Uterus (tissue), 4 donors: ENCODE measurements around the gene CXorf49. TPM values are rescaled to one million over a fixed set of nuclear protein-coding genes. Genes with fewer than 3 reads are reported as not detected.
"Not testable (repeated sequence)": the region's sequence is repeated elsewhere in the genome, so short reads cannot be mapped to it uniquely, and the experiment has no call there.

Experiments used
- DNase-seq, 2 donors: peaks; one replicate each; pipeline ENCODE4 v3.0.0-alpha.2; 2019 to 2020
- H3K27ac ChIP-seq, 2 donors: fragments of 200-600 bp; sonication (generic); 1 replicate in 1 of 2; 2 replicates in 1 of 2; pipeline ENCODE4 v1.5.1; 2016 to 2018
- H3K27me3 ChIP-seq, 2 donors: fragments of 200-600 bp; sonication (generic); one replicate each; pipeline ENCODE4 v1.5.1; 2018 to 2019; ENCODE audit warnings: control low read depth in 1 of 2
- H3K36me3 ChIP-seq, 2 donors: fragments of 200-600 bp; sonication (generic); one replicate each; pipeline ENCODE4 v1.5.1; 2019; ENCODE audit warnings: control low read depth in 1 of 2
- H3K4me1 ChIP-seq, 2 donors: fragments of 200-600 bp; sonication (generic); one replicate each; pipeline ENCODE4 v1.5.1; 2018 to 2019; ENCODE audit warnings: control low read depth in 1 of 2
- H3K4me3 ChIP-seq, 2 donors: fragments of 200-600 bp; sonication (generic); 1 replicate in 1 of 2; 2 replicates in 1 of 2; pipeline ENCODE4 v1.5.1; 2018 to 2019; ENCODE audit warnings: mild to moderate bottlenecking in 1 of 2
- H3K9me3 ChIP-seq, 2 donors: fragments of 200-600 bp; sonication (generic); one replicate each; pipeline ENCODE4 v1.5.1; 2019; ENCODE audit warnings: control low read depth in 1 of 2
- intact Hi-C: fragments of 100-400 bp; cut with DNase I; formaldehyde crosslinking; loops from one replicate; pipeline ENCODE4 v1.15.1; 2023; ENCODE audit warnings: low total_unique reads
- total RNA-seq, 4 donors: library from RNA; depleted of rRNA in 3 of 4; stranded (reverse); fragments of >200 nt in 3 of 4; gene quantifications; one replicate each; pipeline versions ENCODE4 v1.1.0 to v1.2.4, GENCODE V29; 2014 to 2023
- donor health status: DM: yes; HTN: yes; CAD: no.

Gene CXorf49
- total RNA-seq = not detected

GRCh38 chrX:71718185-71718584 is at the start of gene CXorf49:
Gene CXorf49 (minus strand): TSS chrX:71718285. CDS start chrX:71718151, 134 bp downstream.
- H3K27ac ChIP-seq, DNase-seq, intact Hi-C loops, H3K4me1 ChIP-seq, H3K9me3 ChIP-seq, H3K4me3 ChIP-seq, H3K27me3 ChIP-seq, H3K36me3 ChIP-seq: not testable (repeated sequence)

DNA sequence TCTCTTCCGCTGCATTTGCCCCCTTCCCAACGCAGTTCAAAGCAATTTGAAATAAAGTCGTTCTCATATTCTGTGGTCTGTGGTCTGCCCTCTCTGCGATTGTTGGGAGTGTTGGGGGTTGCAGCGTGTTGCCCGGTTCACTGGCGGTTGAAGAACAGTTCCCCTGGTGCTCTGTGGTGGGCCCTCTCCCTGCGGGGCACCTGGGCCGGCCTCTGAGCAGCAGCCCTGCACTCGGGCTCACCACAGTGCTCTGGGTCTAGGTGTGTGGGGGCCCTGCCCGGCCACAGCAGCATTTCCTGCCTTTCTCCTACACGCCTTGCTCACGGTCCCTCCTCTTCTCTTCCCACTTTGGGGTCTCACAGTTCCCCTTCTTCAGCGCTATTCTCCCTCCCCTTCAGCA is 49.0 kb upstream of the CXorf49 start:
- H3K4me3 ChIP-seq, H3K4me1 ChIP-seq, H3K27me3 ChIP-seq, DNase-seq, H3K27ac ChIP-seq, H3K36me3 ChIP-seq, intact Hi-C loops, H3K9me3 ChIP-seq: not testable (repeated sequence)

DNA sequence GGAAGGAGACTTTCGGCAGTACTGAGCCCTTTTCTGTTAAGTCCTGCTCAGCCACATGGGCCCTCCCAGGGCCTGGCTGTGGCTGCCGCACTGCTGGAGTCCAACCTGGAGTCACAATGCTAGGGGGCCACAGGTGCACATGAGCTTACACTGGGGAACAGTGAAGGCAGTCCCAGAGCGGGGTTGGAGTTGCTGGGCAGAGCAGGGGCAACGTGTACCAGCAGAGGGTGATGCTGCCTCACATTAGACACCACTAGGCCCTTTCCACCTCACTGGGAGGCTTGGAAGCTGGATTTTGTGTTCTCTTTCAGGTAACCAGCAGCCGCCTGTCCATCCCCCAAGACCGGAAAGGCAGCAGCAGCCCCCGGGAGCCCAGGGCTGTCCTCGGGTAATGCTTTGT is 47.5 kb upstream of the CXorf49 start:
- H3K27me3 ChIP-seq, H3K4me1 ChIP-seq, H3K36me3 ChIP-seq, H3K9me3 ChIP-seq, DNase-seq, intact Hi-C loops, H3K27ac ChIP-seq, H3K4me3 ChIP-seq: not testable (repeated sequence)

- H3K4me3 ChIP-seq, intact Hi-C loops, H3K9me3 ChIP-seq, DNase-seq, H3K27me3 ChIP-seq, H3K27ac ChIP-seq, H3K36me3 ChIP-seq, H3K4me1 ChIP-seq: not testable (repeated sequence)
Measured at GRCh38 chrX:71764832-71765231, 46.7 kb upstream of the CXorf49 start.

DNA sequence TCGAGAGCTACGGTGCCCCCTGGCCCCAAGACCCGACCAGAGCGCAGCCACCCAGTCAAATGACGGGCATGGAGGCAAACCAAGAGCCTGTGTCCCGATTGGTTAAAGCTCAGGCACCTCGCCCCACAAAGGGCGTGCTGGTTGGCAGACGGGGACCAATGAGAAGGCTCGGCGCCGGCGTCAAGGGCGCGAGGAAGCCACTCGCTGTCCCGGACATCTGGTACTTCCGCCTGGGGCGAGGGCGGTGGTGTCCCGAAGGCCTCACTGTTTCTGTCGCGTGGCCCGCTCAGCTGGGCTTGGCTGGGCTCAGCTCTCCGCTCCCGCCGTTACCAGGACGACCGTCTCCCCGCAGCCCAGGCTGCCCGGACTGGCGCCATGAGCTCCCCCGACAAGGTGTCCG is 45.0 kb upstream of the CXorf49 start, which contains the start of gene CXorf49B:
CXorf49B (plus strand) TSS at position 301 of the 400 bp plus-strand sequence; CDS start at position 376, 75 bp downstream.
- H3K36me3 ChIP-seq, intact Hi-C loops, H3K27ac ChIP-seq, DNase-seq, H3K4me1 ChIP-seq, H3K4me3 ChIP-seq, H3K27me3 ChIP-seq, H3K9me3 ChIP-seq: not testable (repeated sequence)

- H3K36me3 ChIP-seq, H3K27ac ChIP-seq, H3K4me1 ChIP-seq, DNase-seq, H3K27me3 ChIP-seq, H3K4me3 ChIP-seq, H3K9me3 ChIP-seq, intact Hi-C loops: not testable (repeated sequence)
Measured at GRCh38 chrX:71760688-71761281, 42.7 kb upstream of the CXorf49 start.

GRCh38 chrX:71720289-71720886 is 2.3 kb upstream of the CXorf49 start:
- H3K27ac ChIP-seq, H3K9me3 ChIP-seq, intact Hi-C loops, H3K4me3 ChIP-seq, H3K4me1 ChIP-seq, DNase-seq, H3K36me3 ChIP-seq, H3K27me3 ChIP-seq: not testable (repeated sequence)

- H3K27me3 ChIP-seq, H3K4me3 ChIP-seq, DNase-seq, intact Hi-C loops, H3K9me3 ChIP-seq, H3K4me1 ChIP-seq, H3K27ac ChIP-seq, H3K36me3 ChIP-seq: not testable (repeated sequence)
Measured at GRCh38 chrX:71719195-71719594, 1.1 kb upstream of the CXorf49 start.

DNA sequence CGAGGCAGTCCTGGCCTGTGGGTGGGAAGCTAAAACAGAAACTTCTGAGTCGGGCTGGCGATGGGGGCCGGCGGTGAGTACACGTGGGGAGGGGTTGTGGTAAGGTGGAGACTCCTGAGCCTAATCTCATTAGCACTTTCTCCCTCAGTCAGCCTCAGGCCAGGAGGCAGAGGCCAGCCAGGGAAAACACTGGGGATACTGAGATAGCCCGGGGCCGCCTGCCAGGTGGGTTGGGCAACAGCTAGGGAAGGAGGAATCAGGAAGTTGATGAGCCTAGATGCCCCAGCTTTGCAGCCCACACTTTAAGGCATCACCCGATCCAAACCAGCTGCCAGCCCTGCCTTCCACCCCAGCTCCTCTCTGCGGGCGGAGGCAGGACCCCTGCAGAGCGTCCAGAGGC is 1.8 kb downstream of the CXorf49 start:
- H3K27me3 ChIP-seq, intact Hi-C loops, H3K27ac ChIP-seq, H3K36me3 ChIP-seq, H3K4me1 ChIP-seq, H3K9me3 ChIP-seq, DNase-seq, H3K4me3 ChIP-seq: not testable (repeated sequence)

DNA sequence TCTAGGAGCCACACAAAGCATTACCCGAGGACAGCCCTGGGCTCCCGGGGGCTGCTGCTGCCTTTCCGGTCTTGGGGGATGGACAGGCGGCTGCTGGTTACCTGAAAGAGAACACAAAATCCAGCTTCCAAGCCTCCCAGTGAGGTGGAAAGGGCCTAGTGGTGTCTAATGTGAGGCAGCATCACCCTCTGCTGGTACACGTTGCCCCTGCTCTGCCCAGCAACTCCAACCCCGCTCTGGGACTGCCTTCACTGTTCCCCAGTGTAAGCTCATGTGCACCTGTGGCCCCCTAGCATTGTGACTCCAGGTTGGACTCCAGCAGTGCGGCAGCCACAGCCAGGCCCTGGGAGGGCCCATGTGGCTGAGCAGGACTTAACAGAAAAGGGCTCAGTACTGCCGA is 2.5 kb downstream of the CXorf49 start:
- DNase-seq, H3K36me3 ChIP-seq, H3K27me3 ChIP-seq, H3K9me3 ChIP-seq, intact Hi-C loops, H3K4me3 ChIP-seq, H3K27ac ChIP-seq, H3K4me1 ChIP-seq: not testable (repeated sequence)

- H3K27me3 ChIP-seq, DNase-seq, intact Hi-C loops, H3K4me3 ChIP-seq, H3K36me3 ChIP-seq, H3K4me1 ChIP-seq, H3K27ac ChIP-seq, H3K9me3 ChIP-seq: not testable (repeated sequence)
Measured at GRCh38 chrX:71714064-71714463, 4.0 kb downstream of the CXorf49 start.

- H3K4me3 ChIP-seq, H3K36me3 ChIP-seq, H3K4me1 ChIP-seq, H3K27me3 ChIP-seq, H3K9me3 ChIP-seq, H3K27ac ChIP-seq, DNase-seq, intact Hi-C loops: not testable (repeated sequence)
Measured at GRCh38 chrX:71702853-71703252, 15.2 kb downstream of the CXorf49 start.

- H3K4me3 ChIP-seq, intact Hi-C loops, H3K9me3 ChIP-seq, H3K27me3 ChIP-seq, DNase-seq, H3K36me3 ChIP-seq, H3K27ac ChIP-seq, H3K4me1 ChIP-seq: not testable (repeated sequence)
Measured at GRCh38 chrX:71699023-71699344, 19.1 kb downstream of the CXorf49 start.
